NCI-H526 treated with DMSO at 0.1 percent for 48 hours (cell line): ENCODE data around the gene ZNF436.
"Not testable (repeated sequence)": the region's sequence is repeated elsewhere in the genome, so short reads cannot be mapped to it uniquely, and the experiment has no call there.

Source experiments
- DNase-seq: peaks from one replicate; lab custom pipeline; 2025; lab: John Stamatoyannopoulos, UW

Gene ZNF436

GRCh38 chr1:23310280-23310679, 59.4 kb downstream of the ZNF436 start:
- DNase-seq = not testable (repeated sequence)
